Bronchial epithelial cell (primary cell): ENCODE data around the gene PTPRA. TPM values are rescaled to one million over a fixed set of nuclear protein-coding genes. Genes with fewer than 3 reads are reported as not detected.

Experiments
- DNase-seq: peaks from one replicate; pipeline ENCODE4 v3.0.0-alpha.2; 2010; ENCODE audit warnings: low read depth
- FAIRE-seq: peaks from 2 replicates; lab custom pipeline; 2011; peaks lifted over from hg19 to GRCh38; lab: Jason Lieb, UNC
- H3K27me3 ChIP-seq: 2 replicates; pipeline ENCODE4 v1.5.1; 2011; ENCODE audit warnings: low read length; ENCODE audit not compliant: control insufficient read depth, insufficient read depth
- H3K36me3 ChIP-seq: 2 replicates; pipeline ENCODE4 v1.5.1; 2011; ENCODE audit warnings: low read length; ENCODE audit not compliant: control insufficient read depth, insufficient read depth
- H3K4me3 ChIP-seq: 2 replicates; pipeline ENCODE4 v1.5.1; 2011; ENCODE audit warnings: mild to moderate bottlenecking, low read depth, low read length, control low read depth
- CTCF ChIP-seq: IDR thresholded peaks from 2 replicates; pipeline ENCODE4 v1.5.1; 2011; ENCODE audit warnings: mild to moderate bottlenecking, moderate library complexity, low read length, control low read depth, inconsistent platforms; ENCODE audit not compliant: insufficient read depth, severe bottlenecking
- total RNA-seq: library from RNA; depleted of rRNA; stranded (reverse); fragments of >200 nt; gene quantifications from 2 replicates; pipeline ENCODE4 v1.2.1, GENCODE V29; 2014

The PTPRA gene
- total RNA-seq, 1 donor from 2014 or later: 20.8 TPM

GRCh38 chr20:3037654-3038053, 164.4 kb downstream of the PTPRA start:
- no peak for TF ChIP-seq CTCF
- H3K27me3 ChIP-seq: no peaks in the 10 kb centered on the region
- H3K36me3 ChIP-seq: peaks cover 15% of the 10 kb centered on the region
- DNase-seq: no peak
- no peak overlapping the region for H3K4me3 ChIP-seq
- FAIRE-seq: no peak

GRCh38 chr20:3038454-3038853, 165.2 kb downstream of the PTPRA start:
- TF ChIP-seq CTCF: no peak
- Histone ChIP-seq H3K36me3 (peaks cover 15% of the 10 kb centered on the region), H3K4me3 (no peak overlapping the region), H3K27me3 (no peaks in the 10 kb centered on the region)
- DNase-seq (no peak), FAIRE-seq (no peak)

GRCh38 chr20:3039426-3039825, 166.1 kb downstream of the PTPRA start:
- TF ChIP-seq CTCF: no peak
- DNase-seq (no peak), FAIRE-seq (no peak)
- Histone ChIP-seq H3K36me3 (peaks cover 15% of the 10 kb centered on the region), H3K4me3 (no peak overlapping the region), H3K27me3 (no peaks in the 10 kb centered on the region)

GRCh38 chr20:3040086-3040485, 166.8 kb downstream of the PTPRA start:
- Histone ChIP-seq H3K27me3 (no peaks in the 10 kb centered on the region), H3K4me3 (no peak overlapping the region), H3K36me3 (peaks cover 13% of the 10 kb centered on the region)
- FAIRE-seq (peak; percentile 36), DNase-seq (no peak)
- TF ChIP-seq CTCF: no peak

GRCh38 chr20:3041854-3042409, 168.7 kb downstream of the PTPRA start:
- Histone ChIP-seq H3K4me3 (no peak overlapping the region), H3K27me3 (no peaks in the 10 kb centered on the region), H3K36me3 (peaks cover 9% of the 10 kb centered on the region)
- TF ChIP-seq CTCF: no peak
- FAIRE-seq (no peak), DNase-seq (peak; percentile 12)

- FAIRE-seq (no peak), DNase-seq (no peak)
- no peak for TF ChIP-seq CTCF
- H3K27me3 ChIP-seq: no peaks in the 10 kb centered on the region
- peaks cover 6% of the 10 kb centered on the region for H3K36me3 ChIP-seq
- H3K4me3 ChIP-seq: no peak overlapping the region
Observed at GRCh38 chr20:3042625-3043024, 169.3 kb downstream of the PTPRA start.
